H1 (cell line): Measurements from ENCODE around the gene BRD4. TPM values are rescaled to one million over a fixed set of nuclear protein-coding genes. Genes with fewer than 3 reads are reported as not detected.

ENCODE experiments used
- ATF2 ChIP-seq: IDR thresholded peaks from 2 replicates; pipeline ENCODE4 v1.6.1; 2012; ENCODE audit warnings: low read length, inconsistent platforms
- CEBPB ChIP-seq: IDR thresholded peaks from 2 replicates; pipeline ENCODE4 v1.6.1; 2012; ENCODE audit warnings: low read depth, low read length
- FOSL1 ChIP-seq: IDR thresholded peaks from 2 replicates; pipeline ENCODE4 v1.6.1; 2011; ENCODE audit warnings: mild to moderate bottlenecking, low read depth, low read length, moderate library complexity; ENCODE audit not compliant: insufficient read depth
- GTF2F1 ChIP-seq: IDR thresholded peaks from 2 replicates; pipeline ENCODE4 v1.6.1; 2012; ENCODE audit warnings: low read depth, low read length, improper control_type of control experiment, borderline replicate concordance
- RBBP5 ChIP-seq: IDR thresholded peaks from 2 replicates; pipeline ENCODE4 v1.7.1; 2012; ENCODE audit warnings: low read depth, mild to moderate bottlenecking, inconsistent platforms, low read length, moderate library complexity, borderline replicate concordance
- polyA plus RNA-seq, 7 experiments: library from polyadenylated mRNA; depleted of rRNA in 3 of 7; stranded (reverse) in 5 of 7; unstranded in 2 of 7; fragments of >200 nt in 5 of 7; fragments of 200-250 nt in 2 of 7; gene quantifications; 1 replicate in 5 of 7; 2 replicates in 1 of 7; 4 replicates in 1 of 7; pipeline versions ENCODE4 v1.2.1 to v1.2.3, GENCODE V29; 2011 to 2013; ENCODE audit warnings: missing spikeins in 2 of 7, mixed read lengths in 2 of 7
- total RNA-seq: library from RNA; stranded (reverse); fragmentation: NEBNext Ultra II Directional; extraction: Animal tissue kit (Norgen Biotek cat#: 25700); gene quantifications from 2 replicates; pipeline ENCODE4 v1.2.1, GENCODE V29; 2021

The BRD4 gene
- total and polyA plus RNA-seq, 2 of the 8 experiments (the other 6 are each of a cell fraction or from before 2014, with no cell fraction given) = 14.1 to 146 TPM

GRCh38 chr19:15240515-15240914 lies 91.8 kb downstream of the BRD4 start (continued):
- TF ChIP-seq CEBPB = no peak
- no peak for TF ChIP-seq GTF2F1
- TF ChIP-seq FOSL1 = no peak
- no peak for TF ChIP-seq ATF2
- no peak for TF ChIP-seq RBBP5
